GM04503 (cell line): ENCODE measurements around the gene IFT27.
"Not testable (repeated sequence)": the region's sequence is repeated elsewhere in the genome, so short reads cannot be mapped to it uniquely, and the experiment has no call there.

Experiments used
- DNase-seq: peaks from one replicate; pipeline ENCODE4 v3.0.0-alpha.2; 2012; ENCODE audit warnings: low read depth

IFT27 gene

GRCh38 chr22:36765131-36765942 is 10.6 kb downstream of the IFT27 start:
- DNase-seq, result no peak

- DNase-seq, result no peak
These were observed 11.3 kb downstream of the IFT27 start for GRCh38 chr22:36764641-36765040.

- DNase-seq, result no peak
These were observed 11.9 kb downstream of the IFT27 start for GRCh38 chr22:36764060-36764459.

GRCh38 chr22:36763576-36763975 is 12.3 kb downstream of the IFT27 start:
- no peak for DNase-seq

- DNase-seq, result no peak
These were observed 13.1 kb downstream of the IFT27 start for GRCh38 chr22:36762687-36763260.

- no peak for DNase-seq
These were observed 14.2 kb downstream of the IFT27 start for GRCh38 chr22:36761553-36762240.

- no peak for DNase-seq
These were observed 15.1 kb downstream of the IFT27 start for GRCh38 chr22:36760786-36761185.

GRCh38 chr22:36759481-36760159 is 16.3 kb downstream of the IFT27 start:
- no peak for DNase-seq

- DNase-seq, result no peak
These were observed 17.1 kb downstream of the IFT27 start for GRCh38 chr22:36758792-36759271.

GRCh38 chr22:36757668-36758211 is 18.2 kb downstream of the IFT27 start:
- DNase-seq, result no peak

GRCh38 chr22:36756746-36757655 is 18.9 kb downstream of the IFT27 start:
- DNase-seq, result no peak

- DNase-seq, result no peak
These were observed 19.9 kb downstream of the IFT27 start for GRCh38 chr22:36756031-36756430.

GRCh38 chr22:36755316-36755715 is 20.6 kb downstream of the IFT27 start:
- no peak for DNase-seq

- DNase-seq, result not testable (repeated sequence)
These were observed 21.0 kb downstream of the IFT27 start for GRCh38 chr22:36754881-36755280.

GRCh38 chr22:36753916-36754315 is 22.0 kb downstream of the IFT27 start:
- DNase-seq, result no peak

- no peak for DNase-seq
These were observed 22.7 kb downstream of the IFT27 start for GRCh38 chr22:36753120-36753802.

- no peak for DNase-seq
These were observed 29.4 kb downstream of the IFT27 start for GRCh38 chr22:36746375-36746970.

GRCh38 chr22:36745301-36745995 is 30.5 kb downstream of the IFT27 start:
- no peak for DNase-seq

- no peak for DNase-seq
These were observed 31.1 kb downstream of the IFT27 start for GRCh38 chr22:36744791-36745190.

- DNase-seq, result no peak
These were observed 31.5 kb downstream of the IFT27 start for GRCh38 chr22:36744413-36744765.
